ENCODE results near the gene CD207. TPM values are rescaled to one million over a fixed set of nuclear protein-coding genes. Genes with fewer than 3 reads are reported as not detected.

Gene CD207
- total and polyA plus RNA-seq, 7 donors = 0.06 to 0.71 (median 0.27) TPM; not detected in 4

DNA sequence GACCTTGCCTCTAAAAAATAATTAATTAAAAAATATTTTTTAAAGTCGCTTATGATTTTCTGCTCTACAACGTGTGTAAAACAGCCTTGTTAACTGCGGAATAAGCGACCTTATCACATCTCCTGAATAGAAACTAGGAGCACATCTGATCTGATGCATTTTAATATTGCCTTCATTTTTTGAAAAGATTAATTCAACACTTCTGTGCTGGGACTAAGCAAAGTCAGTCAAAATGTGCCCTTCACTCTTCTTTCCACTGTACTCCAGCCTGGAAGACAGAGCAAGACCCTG, 27.8 kb downstream of the CD207 start:
- Histone ChIP-seq H3K27ac (no peak overlapping the region), H3K27me3 (no peaks in the 10 kb centered on the region), H3K4me3 (no peak overlapping the region), H3K9me3 (no peaks in the 10 kb centered on the region), H3K36me3 (no peaks in the 10 kb centered on the region), H3K4me1 (no peaks in the 10 kb centered on the region)
- 87 to 91% methylated on average over 4 of the region's 4 CpGs for WGBS, 2 donors
- TF ChIP-seq POLR2AphosphoS5 (IDR thresholded peaks at IDR 0.05) = no peak
- TF ChIP-seq EP300 (IDR thresholded peaks at IDR 0.05) = no peak
- TF ChIP-seq CTCF (IDR thresholded peaks at IDR 0.05) = no peak
- TF ChIP-seq POLR2A (IDR thresholded peaks at IDR 0.05) = no peak
- intact Hi-C loops (cut with DNase I) = no loop called here
- no peak for DNase-seq

DNA sequence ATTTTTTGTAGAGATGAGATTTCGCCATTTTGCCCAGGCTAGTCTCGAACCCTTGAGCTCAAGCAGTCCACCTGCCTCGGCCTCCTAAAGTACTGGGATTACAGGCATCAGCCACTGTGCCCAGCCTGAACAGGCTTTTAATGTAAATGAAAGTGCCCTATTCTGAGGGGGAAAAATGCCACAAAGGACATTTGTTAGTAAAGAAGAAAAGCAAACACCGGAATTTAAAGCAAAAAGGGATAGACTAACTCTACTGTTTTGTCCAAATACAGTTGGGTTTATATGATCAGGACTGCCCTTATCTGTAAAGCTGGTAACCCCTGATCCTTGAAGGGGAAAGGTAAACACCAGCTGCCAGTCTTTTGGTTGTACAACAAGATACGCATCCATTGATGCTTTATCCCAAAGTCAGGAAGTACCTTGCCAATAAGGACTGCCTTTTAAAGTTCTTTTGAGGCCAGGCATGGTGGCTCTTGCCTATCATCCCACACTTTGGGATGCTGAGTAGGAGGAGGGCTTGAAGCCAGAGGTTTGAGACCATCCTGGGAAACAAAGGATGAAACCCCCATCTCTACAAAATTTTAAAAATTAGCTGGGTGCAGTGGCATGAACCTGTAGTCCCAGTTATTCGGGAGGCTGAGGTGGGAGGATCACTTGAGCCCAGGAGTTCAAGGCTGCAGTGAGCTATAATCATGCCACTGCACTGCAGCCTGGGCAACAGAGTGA, 28.4 kb downstream of the CD207 start:
- no peaks in the 10 kb centered on the region for H3K4me1 ChIP-seq
- no peaks in the 10 kb centered on the region for H3K9me3 ChIP-seq
- H3K4me3 ChIP-seq = no peak overlapping the region
- 68 to 89% methylated on average over 6 of the region's 6 CpGs for WGBS, 2 donors
- H3K36me3 ChIP-seq = no peaks in the 10 kb centered on the region
- TF ChIP-seq EP300 (IDR thresholded peaks at IDR 0.05) = no peak
- no peak for TF ChIP-seq CTCF (IDR thresholded peaks at IDR 0.05)
- no peak for TF ChIP-seq POLR2A (IDR thresholded peaks at IDR 0.05)
- no peak for TF ChIP-seq POLR2AphosphoS5 (IDR thresholded peaks at IDR 0.05)
- intact Hi-C loops (cut with DNase I) = no loop called here
- no peak overlapping the region for H3K27ac ChIP-seq
- no peaks in the 10 kb centered on the region for H3K27me3 ChIP-seq
- DNase-seq = no peak

GRCh38 chr2:70806620-70807019, 29.0 kb downstream of the CD207 start:
- intact Hi-C loops (cut with DNase I) = no loop called here
- no peak for DNase-seq
- no peaks in the 10 kb centered on the region for H3K36me3 ChIP-seq
- peaks cover 0 to under 1% (median 0%) of the 10 kb centered on the region in 3 donors for H3K27me3 ChIP-seq
- H3K4me3 ChIP-seq = no peak overlapping the region
- H3K9me3 ChIP-seq = no peaks in the 10 kb centered on the region
- H3K27ac ChIP-seq = no peak overlapping the region
- H3K4me1 ChIP-seq = no peaks in the 10 kb centered on the region
- WGBS, 2 donors = 38 to 68% methylated on average over 6 of the region's 6 CpGs
- TF ChIP-seq EP300 (IDR thresholded peaks at IDR 0.05) (no peak), POLR2A (IDR thresholded peaks at IDR 0.05) (no peak), POLR2AphosphoS5 (IDR thresholded peaks at IDR 0.05) (no peak), CTCF (IDR thresholded peaks at IDR 0.05) (no peak)

- no peak for DNase-seq
- 66 to 69% methylated on average over 5 of the region's 5 CpGs for WGBS, 2 donors
- H3K27me3 ChIP-seq = peaks cover 0 to 3% (median 0%) of the 10 kb centered on the region in 3 donors
- H3K4me1 ChIP-seq = no peaks in the 10 kb centered on the region
- TF ChIP-seq EP300 (IDR thresholded peaks at IDR 0.05) = no peak
- no peak for TF ChIP-seq CTCF (IDR thresholded peaks at IDR 0.05)
- TF ChIP-seq POLR2AphosphoS5 (IDR thresholded peaks at IDR 0.05) = no peak
- no peak for TF ChIP-seq POLR2A (IDR thresholded peaks at IDR 0.05)
- intact Hi-C loops (cut with DNase I) = no loop called here
- no peaks in the 10 kb centered on the region for H3K36me3 ChIP-seq
- no peak overlapping the region for H3K4me3 ChIP-seq
- H3K27ac ChIP-seq = no peak overlapping the region
- H3K9me3 ChIP-seq = no peaks in the 10 kb centered on the region
Observed at GRCh38 chr2:70806013-70806412, 29.6 kb downstream of the CD207 start.

All from sigmoid colon (tissue), 7 donors.